ENCODE results near the gene LEAP2.

Gene LEAP2

GRCh38 chr5:132915681-132916080, 42.2 kb downstream of the LEAP2 start:
- Histone ChIP-seq H3K4me1 (ENCODE audit: insufficient read depth, low read length) (no peaks in the 10 kb centered on the region), H3K36me3 (ENCODE audit: insufficient read depth, low read depth, low read length) (peaks cover 32% of the 10 kb centered on the region), H3K4me3 (ENCODE audit: low read length) (no peak overlapping the region), H3K27me3 (ENCODE audit: insufficient read depth, low read length) (no peaks in the 10 kb centered on the region), H3K9me3 (ENCODE audit: insufficient read depth, low read depth, low read length) (no peaks in the 10 kb centered on the region), H3K27ac (ENCODE audit: low read length) (no peak overlapping the region), H3K9ac (ENCODE audit: low read depth, low read length) (no peak overlapping the region)

DNA sequence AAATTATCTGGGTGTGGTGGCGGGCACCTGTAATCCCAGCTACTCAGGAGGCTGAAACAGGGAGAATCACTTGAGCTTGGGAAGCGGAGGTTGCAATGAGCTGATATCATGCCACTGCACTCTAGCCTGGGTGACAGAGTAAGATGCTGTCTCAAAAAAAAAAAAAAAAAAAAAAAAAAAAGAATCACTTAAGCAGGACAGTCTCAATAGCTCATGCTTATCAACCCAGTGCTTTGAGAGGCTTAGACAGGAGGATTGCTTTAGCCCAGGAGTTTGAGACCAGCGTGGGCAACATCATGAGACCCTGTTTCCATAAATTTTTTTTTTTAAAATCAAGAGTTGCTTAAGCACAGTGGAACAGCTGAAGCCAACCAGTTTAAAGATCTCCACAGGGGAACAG, 42.6 kb downstream of the LEAP2 start:
- H3K4me1 ChIP-seq (ENCODE audit: insufficient read depth, low read length): no peaks in the 10 kb centered on the region
- H3K4me3 ChIP-seq (ENCODE audit: low read length): no peak overlapping the region
- H3K27ac ChIP-seq (ENCODE audit: low read length): no peak overlapping the region
- peaks cover 32% of the 10 kb centered on the region for H3K36me3 ChIP-seq (ENCODE audit: insufficient read depth, low read depth, low read length)
- H3K27me3 ChIP-seq (ENCODE audit: insufficient read depth, low read length): no peaks in the 10 kb centered on the region
- no peak overlapping the region for H3K9ac ChIP-seq (ENCODE audit: low read depth, low read length)
- H3K9me3 ChIP-seq (ENCODE audit: insufficient read depth, low read depth, low read length): no peaks in the 10 kb centered on the region
